Lower lobe of right lung (tissue), 2 donors: ENCODE data around the gene EFCC1. TPM values are rescaled to one million over a fixed set of nuclear protein-coding genes. Genes with fewer than 3 reads are reported as not detected.

Experiments used
- ATAC-seq, 2 donors: fragments of 200-7000 bp; cut with Tn5 transposase; one replicate each; pipeline ENCODE4 v1.9.1; 2020 to 2022; ENCODE audit warnings: mild to moderate bottlenecking in 2 of 2, moderate library complexity in 2 of 2
- DNase-seq: peaks from one replicate; pipeline ENCODE4 v3.0.0-alpha.2; 2020
- H3K27ac ChIP-seq: fragments of 200-600 bp; one replicate; pipeline ENCODE4 v1.8.0; 2022
- H3K27me3 ChIP-seq: fragments of 200-600 bp; one replicate; pipeline ENCODE4 v1.8.0; 2022; ENCODE audit warnings: low read depth
- H3K36me3 ChIP-seq: fragments of 200-600 bp; one replicate; pipeline ENCODE4 v1.8.0; 2022; ENCODE audit warnings: mild to moderate bottlenecking
- H3K4me1 ChIP-seq: fragments of 200-600 bp; one replicate; pipeline ENCODE4 v1.8.0; 2022
- H3K4me3 ChIP-seq: fragments of 200-600 bp; one replicate; pipeline ENCODE4 v1.8.0; 2022; ENCODE audit warnings: mild to moderate bottlenecking
- H3K9me3 ChIP-seq: fragments of 200-600 bp; one replicate; pipeline ENCODE4 v1.8.0; 2022
- intact Hi-C: fragments of 100-400 bp; cut with DNase I; formaldehyde crosslinking; loops from one replicate; pipeline ENCODE4 v1.11.0; 2022
- total RNA-seq: library from RNA; stranded (reverse); fragmentation: NEBNext Ultra II Directional; extraction: Animal tissue kit (Norgen Biotek cat#: 25700); gene quantifications from one replicate; pipeline ENCODE4 v1.2.1, GENCODE V29; 2021
- TF ChIP-seq, protein P1 (sequence below): fragments of 200-600 bp; IDR thresholded peaks from one replicate; pipeline ENCODE4 v1.8.0; 2022; ENCODE audit warnings: antibody characterized with exemption, mild to moderate bottlenecking
- donor health status: DM: no; HTN: yes; CAD: no; lungs with severe emphysema.

The EFCC1 gene
- total RNA-seq, 1 donor from 2014 or later: 12.1 TPM

DNA sequence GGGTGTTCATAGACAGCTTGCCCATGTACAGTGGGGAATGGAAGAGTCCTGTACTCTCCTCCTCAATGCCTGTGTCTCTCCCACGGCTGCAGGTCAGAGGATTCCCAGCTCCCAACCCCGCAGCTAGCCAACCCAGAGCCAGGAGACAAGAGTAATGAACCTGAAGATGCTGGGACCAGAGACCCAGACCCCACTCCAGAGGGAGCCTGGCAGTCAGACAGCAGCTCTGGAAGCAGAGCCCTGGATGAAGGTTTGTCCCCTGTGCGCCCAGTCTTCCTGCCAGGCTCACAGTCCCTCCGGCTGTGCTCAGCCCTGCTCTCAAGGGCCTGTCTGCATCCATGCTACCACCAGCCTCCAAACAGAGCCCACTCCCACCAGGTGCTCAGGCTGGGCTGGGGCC is 29.5 kb downstream of the EFCC1 start:
- TF ChIP-seq, protein P1, sequence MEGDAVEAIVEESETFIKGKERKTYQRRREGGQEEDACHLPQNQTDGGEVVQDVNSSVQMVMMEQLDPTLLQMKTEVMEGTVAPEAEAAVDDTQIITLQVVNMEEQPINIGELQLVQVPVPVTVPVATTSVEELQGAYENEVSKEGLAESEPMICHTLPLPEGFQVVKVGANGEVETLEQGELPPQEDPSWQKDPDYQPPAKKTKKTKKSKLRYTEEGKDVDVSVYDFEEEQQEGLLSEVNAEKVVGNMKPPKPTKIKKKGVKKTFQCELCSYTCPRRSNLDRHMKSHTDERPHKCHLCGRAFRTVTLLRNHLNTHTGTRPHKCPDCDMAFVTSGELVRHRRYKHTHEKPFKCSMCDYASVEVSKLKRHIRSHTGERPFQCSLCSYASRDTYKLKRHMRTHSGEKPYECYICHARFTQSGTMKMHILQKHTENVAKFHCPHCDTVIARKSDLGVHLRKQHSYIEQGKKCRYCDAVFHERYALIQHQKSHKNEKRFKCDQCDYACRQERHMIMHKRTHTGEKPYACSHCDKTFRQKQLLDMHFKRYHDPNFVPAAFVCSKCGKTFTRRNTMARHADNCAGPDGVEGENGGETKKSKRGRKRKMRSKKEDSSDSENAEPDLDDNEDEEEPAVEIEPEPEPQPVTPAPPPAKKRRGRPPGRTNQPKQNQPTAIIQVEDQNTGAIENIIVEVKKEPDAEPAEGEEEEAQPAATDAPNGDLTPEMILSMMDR: no peak
- H3K27me3 ChIP-seq: no peaks in the 10 kb centered on the region
- peaks cover 23% of the 10 kb centered on the region for H3K36me3 ChIP-seq
- H3K4me3 ChIP-seq: no peak overlapping the region
- peaks cover 28% of the 10 kb centered on the region for H3K4me1 ChIP-seq
- no peak overlapping the region for H3K27ac ChIP-seq
- ATAC-seq: no peak
- intact Hi-C loops: no loop called here
- no peaks in the 10 kb centered on the region for H3K9me3 ChIP-seq
- no peak for DNase-seq

DNA sequence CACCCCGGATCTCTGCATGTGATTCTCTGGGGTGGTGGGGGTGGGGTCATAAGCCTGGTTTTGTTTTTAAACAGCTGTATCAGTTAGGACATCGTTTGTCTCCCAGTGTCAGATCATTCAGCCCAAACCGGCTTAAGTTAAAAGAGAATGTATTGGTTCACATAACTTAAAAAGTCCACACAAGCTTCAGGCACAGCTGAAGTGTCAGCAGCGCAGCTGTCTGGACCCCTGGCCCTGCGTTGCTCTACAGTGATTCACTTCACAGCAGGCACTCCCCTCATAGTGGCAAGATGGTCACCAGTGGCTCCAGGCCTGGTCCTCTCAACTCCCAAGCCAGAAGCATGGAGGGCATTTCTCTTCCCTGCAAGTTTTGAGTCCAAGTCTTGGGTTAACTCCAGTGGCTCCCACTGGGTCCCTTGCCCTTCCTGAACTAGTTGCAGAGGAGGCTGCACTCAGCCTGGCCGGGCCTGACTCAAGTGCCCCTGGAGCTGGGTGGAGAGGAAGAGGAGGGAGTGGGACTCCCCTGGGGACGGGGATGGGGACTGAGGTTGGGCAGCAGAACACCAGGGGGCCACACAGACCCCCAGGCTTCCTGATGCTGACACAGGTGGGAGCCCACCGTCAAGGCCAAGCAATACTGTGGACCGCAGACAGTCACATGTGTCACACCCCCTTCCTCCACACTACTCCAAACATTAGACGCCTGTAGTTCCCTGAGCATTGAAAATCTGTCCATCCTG is 30.5 kb downstream of the EFCC1 start:
- no peak for ATAC-seq
- TF ChIP-seq, protein P1: no peak
- H3K27ac ChIP-seq: no peak overlapping the region
- no peaks in the 10 kb centered on the region for H3K27me3 ChIP-seq
- DNase-seq: no peak
- peaks cover 23% of the 10 kb centered on the region for H3K36me3 ChIP-seq
- H3K4me3 ChIP-seq: no peak overlapping the region
- peaks cover 17% of the 10 kb centered on the region for H3K4me1 ChIP-seq
- H3K9me3 ChIP-seq: no peaks in the 10 kb centered on the region
- intact Hi-C loops: no loop called here

DNA sequence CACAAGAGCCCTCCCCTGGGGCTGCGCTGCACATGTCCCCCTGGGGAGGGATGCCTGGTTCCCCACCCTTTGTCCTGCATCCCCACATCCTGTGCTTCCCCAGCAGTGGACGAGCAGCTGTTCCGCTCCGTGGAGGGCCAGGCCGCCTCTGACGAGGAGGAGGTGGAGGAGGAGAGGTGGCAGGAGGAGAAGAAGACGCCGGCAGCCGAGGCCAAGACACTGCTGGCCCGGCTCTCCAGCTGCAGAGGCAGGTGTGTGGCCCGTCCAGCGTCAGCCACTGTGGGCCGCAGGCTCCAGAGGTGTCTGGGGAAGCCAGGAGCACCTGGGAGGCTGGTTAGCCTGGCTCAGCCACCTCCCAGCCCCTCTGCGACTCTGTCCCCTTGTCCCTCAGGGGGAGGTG is 31.6 kb downstream of the EFCC1 start:
- H3K27ac ChIP-seq: no peak overlapping the region

DNA sequence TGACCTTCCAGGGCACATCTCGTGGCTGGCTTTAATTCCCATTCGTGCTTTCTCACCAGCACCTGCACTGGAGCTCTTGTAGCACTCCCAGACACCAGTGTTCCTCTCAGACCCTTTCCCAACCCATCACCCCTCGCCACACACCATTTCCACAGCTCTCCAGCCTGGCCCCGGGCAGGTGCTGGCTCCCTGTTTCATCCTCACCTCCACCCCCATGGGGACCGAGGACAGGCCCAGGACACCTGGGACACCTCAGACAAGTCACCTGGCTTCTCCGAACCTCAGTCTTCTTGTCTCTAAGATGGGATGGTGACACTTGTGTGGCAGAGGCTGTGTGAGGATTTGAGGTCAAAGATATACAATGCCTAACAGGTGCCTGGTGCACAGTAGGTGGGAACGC is 32.0 kb downstream of the EFCC1 start:
- Histone ChIP-seq H3K36me3 (peaks cover 23% of the 10 kb centered on the region), H3K27ac (no peak overlapping the region), H3K27me3 (no peaks in the 10 kb centered on the region), H3K4me3 (no peak overlapping the region), H3K9me3 (no peaks in the 10 kb centered on the region), H3K4me1 (peaks cover 6% of the 10 kb centered on the region)
- DNase-seq: no peak
- TF ChIP-seq, protein P1: no peak
- intact Hi-C loops: no loop called here
- ATAC-seq: no peak

More for the DNA sequence above, 31.6 kb downstream of the EFCC1 start:
- Histone ChIP-seq H3K9me3 (no peaks in the 10 kb centered on the region), H3K4me3 (no peak overlapping the region), H3K36me3 (peaks cover 23% of the 10 kb centered on the region), H3K27me3 (no peaks in the 10 kb centered on the region), H3K4me1 (peaks cover 7% of the 10 kb centered on the region)
- intact Hi-C loops: no loop called here
- TF ChIP-seq, protein P1: no peak
- ATAC-seq (no peak), DNase-seq (no peak)

DNA sequence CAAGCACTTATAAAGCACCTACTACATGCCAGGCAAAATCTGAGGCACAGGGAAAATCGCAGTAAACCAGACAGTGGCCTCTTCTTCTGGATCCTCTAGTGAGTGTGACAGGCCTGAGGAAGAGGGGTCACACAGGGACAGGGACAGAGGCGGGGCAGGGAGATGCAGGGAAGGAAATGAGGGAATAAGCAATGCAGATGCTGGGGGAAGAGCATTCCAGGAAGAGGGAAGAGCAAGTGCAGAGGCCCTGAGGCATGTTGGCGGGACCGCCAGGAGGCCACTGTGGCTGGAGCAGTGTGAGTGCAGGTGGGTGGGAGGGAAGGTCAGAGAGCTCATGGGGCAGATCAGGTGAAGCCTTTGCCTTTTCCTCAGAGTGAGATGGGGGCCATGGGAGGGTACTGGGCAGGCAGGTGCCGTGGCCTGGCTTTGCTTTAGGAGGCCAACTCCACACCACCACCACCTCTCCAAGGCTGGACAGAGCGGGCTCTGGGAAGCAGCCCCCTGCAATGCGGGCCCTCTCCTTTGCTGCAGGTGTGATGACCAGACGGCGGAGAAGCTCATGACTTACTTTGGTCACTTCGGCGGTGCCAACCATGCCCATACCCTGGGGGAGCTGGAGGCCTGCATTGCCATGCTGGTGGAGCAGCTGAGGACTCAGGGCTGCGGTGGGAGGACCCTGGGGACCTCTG is 32.7 kb downstream of the EFCC1 start:
- no peak overlapping the region for H3K27ac ChIP-seq
- H3K27me3 ChIP-seq: no peaks in the 10 kb centered on the region
- ATAC-seq (no peak), DNase-seq (no peak)
- TF ChIP-seq, protein P1: no peak
- H3K4me3 ChIP-seq: no peak overlapping the region
- no peaks in the 10 kb centered on the region for H3K9me3 ChIP-seq
- H3K36me3 ChIP-seq: peaks cover 23% of the 10 kb centered on the region
- intact Hi-C loops: no loop called here
- peaks cover 6% of the 10 kb centered on the region for H3K4me1 ChIP-seq
